Neural progenitor cell (in vitro differentiated cells): ENCODE data around the gene TMEM269. TPM values are rescaled to one million over a fixed set of nuclear protein-coding genes. Genes with fewer than 3 reads are reported as not detected.
A peak's percentile ranks its signal among the peaks of the same experiment; 100 is the strongest.

Experiments
- DNase-seq: peaks from one replicate; pipeline ENCODE4 v3.0.0-alpha.2; 2016; ENCODE audit warnings: low spot score
- H2AFZ ChIP-seq: fragments of 200-600 bp; sonication (generic); replicated peaks from 2 replicates; pipeline ENCODE4 v1.6.1; 2016; ENCODE audit warnings: antibody characterized with exemption
- H3F3A ChIP-seq: fragments of 200-600 bp; sonication (generic); 2 replicates; pipeline ENCODE4 v1.6.1; 2016; ENCODE audit warnings: antibody characterized with exemption, low read depth
- H3K27ac ChIP-seq: fragments of 200-600 bp; sonication (generic); 2 replicates; pipeline ENCODE4 v1.5.1; 2016; ENCODE audit warnings: mild to moderate bottlenecking
- H3K27me3 ChIP-seq: fragments of 200-600 bp; sonication (generic); 2 replicates; pipeline ENCODE4 v1.6.1; 2016; ENCODE audit warnings: mild to moderate bottlenecking, moderate library complexity
- H3K36me3 ChIP-seq: fragments of 200-600 bp; sonication (generic); 2 replicates; pipeline ENCODE4 v1.5.1; 2016
- H3K4me1 ChIP-seq: fragments of 200-600 bp; sonication (generic); 2 replicates; pipeline ENCODE4 v1.6.1; 2016; ENCODE audit warnings: mixed run types
- H3K4me2 ChIP-seq: fragments of 200-600 bp; sonication (generic); 2 replicates; pipeline ENCODE4 v1.6.1; 2016
- H3K4me3 ChIP-seq: fragments of 200-600 bp; sonication (generic); 2 replicates; pipeline ENCODE4 v1.5.1; 2016
- H3K79me2 ChIP-seq: fragments of 200-600 bp; sonication (generic); 2 replicates; pipeline ENCODE4 v1.6.1; 2016; ENCODE audit warnings: low read depth
- H3K9ac ChIP-seq: fragments of 200-600 bp; sonication (generic); 2 replicates; pipeline ENCODE4 v1.6.1; 2016
- H3K9me3 ChIP-seq: fragments of 200-600 bp; sonication (generic); 2 replicates; pipeline ENCODE4 v1.5.1; 2016; ENCODE audit warnings: low read depth
- H4K20me1 ChIP-seq: fragments of 200-600 bp; sonication (generic); 2 replicates; pipeline ENCODE4 v1.6.1; 2016; ENCODE audit warnings: low read depth
- H3K27ac Mint-ChIP-seq: 3 replicates; pipeline ENCODE4 v1.8.0; 2021; ENCODE audit warnings: mixed read lengths
- H3K27me3 Mint-ChIP-seq: 2 replicates; pipeline ENCODE4 v1.8.0; 2022; ENCODE audit warnings: low read depth, mild to moderate bottlenecking, inconsistent platforms, moderate library complexity, mixed read lengths; ENCODE audit not compliant: insufficient read depth
- H3K36me3 Mint-ChIP-seq: 3 replicates; pipeline ENCODE4 v1.8.0; 2021; ENCODE audit warnings: mixed read lengths
- H3K4me1 Mint-ChIP-seq: 3 replicates; pipeline ENCODE4 v1.8.0; 2021; ENCODE audit warnings: mixed read lengths
- H3K4me3 Mint-ChIP-seq: 3 replicates; pipeline ENCODE4 v1.8.0; 2021; ENCODE audit warnings: mild to moderate bottlenecking, moderate library complexity, mixed read lengths
- H3K9me3 Mint-ChIP-seq: 3 replicates; pipeline ENCODE4 v1.8.0; 2020; ENCODE audit warnings: mixed read lengths
- EZH2 ChIP-seq: fragments of 200-600 bp; sonication (generic); IDR thresholded peaks from 2 replicates; pipeline ENCODE4 v1.6.1; 2017; ENCODE audit warnings: antibody characterized with exemption, mild to moderate bottlenecking, moderate library complexity
- EZH2phosphoT487 ChIP-seq: fragments of 200-600 bp; sonication (generic); IDR thresholded peaks from 2 replicates; pipeline ENCODE4 v1.6.1; 2017; ENCODE audit warnings: antibody characterized with exemption
- total RNA-seq: library from RNA; depleted of rRNA; stranded (reverse); fragments of >200 nt; gene quantifications from 2 replicates; pipeline ENCODE4 v1.2.3, GENCODE V29; 2015; ENCODE audit warnings: low replicate concordance
- TF ChIP-seq, protein P1 (sequence below): fragments of 200-600 bp; sonication (generic); IDR thresholded peaks from 2 replicates; pipeline ENCODE4 v1.5.1; 2017; ENCODE audit warnings: antibody characterized with exemption, mild to moderate bottlenecking

The TMEM269 gene
- total RNA-seq, 1 donor from 2014 or later: 0.47 TPM

DNA sequence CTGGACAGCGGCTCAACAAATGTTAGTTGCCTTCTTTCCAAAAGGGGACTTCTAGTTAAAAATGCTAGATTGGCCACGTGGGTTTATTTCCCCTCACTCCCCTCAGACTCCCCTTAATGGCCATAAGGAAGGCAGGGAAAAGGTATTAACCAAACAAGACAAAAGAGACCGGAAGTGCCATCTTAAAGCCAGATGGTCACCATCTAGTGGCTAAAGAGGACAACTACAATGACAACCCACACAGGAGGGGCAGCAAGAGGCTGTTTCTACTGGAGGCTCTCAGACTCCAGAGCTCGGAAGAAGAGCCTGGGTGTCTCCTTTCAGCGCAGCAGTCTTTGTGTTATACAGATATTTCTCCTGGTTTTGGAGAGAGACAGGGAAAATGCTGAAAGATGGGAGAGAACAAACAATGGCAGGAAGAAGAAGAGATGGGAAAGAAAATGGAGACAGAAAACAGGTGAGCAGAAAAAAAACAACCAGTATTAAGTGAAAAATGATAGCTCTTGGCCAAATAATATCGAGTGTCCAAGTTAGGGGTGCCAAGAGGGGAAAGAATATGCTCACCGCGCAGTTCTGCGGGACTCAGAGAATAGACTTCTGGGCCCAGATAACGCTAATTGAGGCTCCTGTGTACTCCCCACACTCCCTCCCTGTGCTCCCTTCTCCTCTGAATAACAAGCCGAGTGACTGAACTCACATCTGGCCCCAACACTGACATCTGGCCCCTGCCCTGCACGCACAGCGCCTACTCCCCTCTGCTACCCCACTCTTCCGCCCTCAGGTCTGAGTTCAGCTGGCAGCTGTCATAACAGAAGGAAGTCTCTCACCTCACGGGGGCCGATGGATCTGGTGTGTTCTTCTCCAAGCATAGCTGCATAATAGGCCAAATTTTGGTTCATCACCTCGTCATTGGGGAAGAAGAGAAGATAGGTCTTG, 27.6 kb upstream of the TMEM269 start:
- peaks cover 3% of the 10 kb centered on the region for H3K9me3 Mint-ChIP-seq
- Histone ChIP-seq H2AFZ (no peak overlapping the region), H3F3A (no peaks in the 10 kb centered on the region), H4K20me1 (no peaks in the 10 kb centered on the region), H3K27me3 (no peaks in the 10 kb centered on the region), H3K79me2 (no peaks in the 10 kb centered on the region), H3K4me2 (no peak overlapping the region), H3K4me1 (no peaks in the 10 kb centered on the region), H3K36me3 (peaks cover 8% of the 10 kb centered on the region), H3K27ac (no peak overlapping the region), H3K9me3 (no peaks in the 10 kb centered on the region), H3K4me3 (no peak overlapping the region), H3K9ac (no peak overlapping the region)
- no peak overlapping the region for H3K27ac Mint-ChIP-seq
- TF ChIP-seq, protein P1, sequence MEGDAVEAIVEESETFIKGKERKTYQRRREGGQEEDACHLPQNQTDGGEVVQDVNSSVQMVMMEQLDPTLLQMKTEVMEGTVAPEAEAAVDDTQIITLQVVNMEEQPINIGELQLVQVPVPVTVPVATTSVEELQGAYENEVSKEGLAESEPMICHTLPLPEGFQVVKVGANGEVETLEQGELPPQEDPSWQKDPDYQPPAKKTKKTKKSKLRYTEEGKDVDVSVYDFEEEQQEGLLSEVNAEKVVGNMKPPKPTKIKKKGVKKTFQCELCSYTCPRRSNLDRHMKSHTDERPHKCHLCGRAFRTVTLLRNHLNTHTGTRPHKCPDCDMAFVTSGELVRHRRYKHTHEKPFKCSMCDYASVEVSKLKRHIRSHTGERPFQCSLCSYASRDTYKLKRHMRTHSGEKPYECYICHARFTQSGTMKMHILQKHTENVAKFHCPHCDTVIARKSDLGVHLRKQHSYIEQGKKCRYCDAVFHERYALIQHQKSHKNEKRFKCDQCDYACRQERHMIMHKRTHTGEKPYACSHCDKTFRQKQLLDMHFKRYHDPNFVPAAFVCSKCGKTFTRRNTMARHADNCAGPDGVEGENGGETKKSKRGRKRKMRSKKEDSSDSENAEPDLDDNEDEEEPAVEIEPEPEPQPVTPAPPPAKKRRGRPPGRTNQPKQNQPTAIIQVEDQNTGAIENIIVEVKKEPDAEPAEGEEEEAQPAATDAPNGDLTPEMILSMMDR: peak; percentile 74
- TF ChIP-seq EZH2: no peak
- peak; percentile 81 for DNase-seq
- H3K27me3 Mint-ChIP-seq: no peaks in the 10 kb centered on the region
- H3K4me1 Mint-ChIP-seq: no peaks in the 10 kb centered on the region
- H3K36me3 Mint-ChIP-seq: peaks cover 30% of the 10 kb centered on the region
- no peak overlapping the region for H3K4me3 Mint-ChIP-seq

DNA sequence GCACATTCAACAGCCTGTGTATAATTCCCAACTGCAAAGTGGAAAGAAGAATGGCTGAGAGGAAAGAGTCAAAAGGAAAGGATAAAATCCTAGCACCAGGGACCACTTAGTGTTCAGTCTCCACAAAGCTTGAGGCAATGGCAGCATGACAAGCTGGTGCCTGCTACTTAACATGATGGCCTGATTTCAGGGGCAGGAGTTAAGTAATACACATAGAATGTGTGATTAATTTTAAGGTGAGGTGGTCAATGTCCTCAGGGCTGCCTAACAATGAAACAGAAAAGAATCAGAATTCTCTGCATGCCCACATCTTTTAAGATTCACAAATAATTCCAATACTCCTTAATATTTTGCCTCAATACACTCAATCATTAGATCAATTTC, 26.9 kb upstream of the TMEM269 start:
- Histone ChIP-seq H3K4me2 (no peak overlapping the region), H3F3A (no peaks in the 10 kb centered on the region), H3K4me3 (no peak overlapping the region), H3K9me3 (no peaks in the 10 kb centered on the region), H3K36me3 (peaks cover 6% of the 10 kb centered on the region), H3K4me1 (no peaks in the 10 kb centered on the region), H3K79me2 (peaks cover under 1% of the 10 kb centered on the region), H3K27me3 (no peaks in the 10 kb centered on the region), H3K9ac (no peak overlapping the region), H3K27ac (no peak overlapping the region), H2AFZ (no peak overlapping the region), H4K20me1 (no peaks in the 10 kb centered on the region)
- Mint-ChIP-seq H3K36me3 (peaks cover 24% of the 10 kb centered on the region), H3K9me3 (no peaks in the 10 kb centered on the region), H3K27ac (no peak overlapping the region), H3K27me3 (peaks cover 2% of the 10 kb centered on the region), H3K4me3 (no peak overlapping the region), H3K4me1 (no peaks in the 10 kb centered on the region)
- no peak for DNase-seq
- TF ChIP-seq EZH2 (no peak), EZH2phosphoT487 (no peak)
- TF ChIP-seq, protein P1: no peak

DNA sequence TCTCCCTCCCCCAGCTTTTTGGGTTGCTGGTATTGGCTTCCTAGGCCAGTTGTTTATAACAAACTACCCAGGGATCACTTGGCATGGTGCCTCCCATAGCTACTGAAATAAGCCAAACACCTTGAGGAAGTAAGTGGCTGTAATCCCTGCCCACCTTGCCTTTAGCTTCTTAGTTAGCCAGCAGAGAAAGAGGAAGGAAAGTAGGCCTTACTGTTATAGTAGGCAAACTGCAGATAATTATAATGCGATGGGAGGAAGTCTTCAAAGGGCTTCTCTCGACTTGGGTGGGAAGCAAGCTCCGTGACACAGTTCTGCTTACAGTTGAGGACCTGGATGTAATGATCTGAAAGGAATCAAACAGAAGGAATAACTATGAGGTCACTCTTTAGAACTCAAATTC, 26.1 kb upstream of the TMEM269 start:
- peaks cover 2% of the 10 kb centered on the region for H3K27me3 Mint-ChIP-seq

More for the DNA sequence above, 26.1 kb upstream of the TMEM269 start:
- Mint-ChIP-seq H3K4me1 (no peaks in the 10 kb centered on the region), H3K4me3 (no peak overlapping the region), H3K9me3 (no peaks in the 10 kb centered on the region), H3K36me3 (peaks cover 18% of the 10 kb centered on the region), H3K27ac (no peak overlapping the region)
- peaks cover 8% of the 10 kb centered on the region for H3K79me2 ChIP-seq
- peaks cover 6% of the 10 kb centered on the region for H3K36me3 ChIP-seq
- no peaks in the 10 kb centered on the region for H3K27me3 ChIP-seq
- no peak overlapping the region for H3K27ac ChIP-seq
- H2AFZ ChIP-seq: no peak overlapping the region
- no peak for TF ChIP-seq EZH2
- TF ChIP-seq, protein P1: no peak
- TF ChIP-seq EZH2phosphoT487: no peak
- no peaks in the 10 kb centered on the region for H3K9me3 ChIP-seq
- H3K9ac ChIP-seq: no peak overlapping the region
- DNase-seq: no peak
- no peaks in the 10 kb centered on the region for H3K4me1 ChIP-seq
- peaks cover 1% of the 10 kb centered on the region for H4K20me1 ChIP-seq
- H3K4me3 ChIP-seq: no peak overlapping the region
- no peak overlapping the region for H3K4me2 ChIP-seq
- H3F3A ChIP-seq: no peaks in the 10 kb centered on the region
